Lung (tissue), 12 donors: ENCODE data around the gene MINDY4. TPM values are rescaled to one million over a fixed set of nuclear protein-coding genes. Genes with fewer than 3 reads are reported as not detected.
A peak's percentile ranks its signal among the peaks of the same experiment; 100 is the strongest.

Source experiments
- ATAC-seq: fragments of 200-7000 bp; cut with Tn5 transposase; one replicate; pipeline ENCODE4 v1.9.1; 2020; ENCODE audit warnings: moderate number of reproducible peaks; ENCODE audit not compliant: insufficient read depth, low FRiP score
- DNase-seq, 3 donors: peaks; one replicate each; pipeline ENCODE4 v3.0.0-alpha.2; 2013 to 2017
- H3K27ac ChIP-seq, 2 donors: one replicate each; pipeline ENCODE4 v1.5.1; 2013; ENCODE audit warnings: mild to moderate bottlenecking in 2 of 2, moderate library complexity in 2 of 2, control low read depth in 1 of 2, inconsistent platforms in 1 of 2, low read depth in 1 of 2, low read length in 1 of 2
- H3K27me3 ChIP-seq, 3 donors: one replicate each; pipeline ENCODE4 v1.5.1; 2013; ENCODE audit warnings: low read length in 2 of 3; ENCODE audit not compliant: control insufficient read depth in 3 of 3, insufficient read depth in 3 of 3
- H3K36me3 ChIP-seq, 4 donors: one replicate each; pipeline ENCODE4 v1.5.1; 2013; ENCODE audit warnings: low read length in 4 of 4, mild to moderate bottlenecking in 1 of 4, moderate library complexity in 1 of 4; ENCODE audit not compliant: control insufficient read depth in 4 of 4, insufficient read depth in 4 of 4
- H3K4me1 ChIP-seq, 5 donors: one replicate each; pipeline ENCODE4 v1.5.1; 2013; ENCODE audit warnings: low read length in 5 of 5, mild to moderate bottlenecking in 2 of 5, moderate library complexity in 1 of 5; ENCODE audit not compliant: control insufficient read depth in 5 of 5, insufficient read depth in 5 of 5
- H3K4me3 ChIP-seq: one replicate; pipeline ENCODE4 v1.5.1; 2013; ENCODE audit warnings: mild to moderate bottlenecking, control low read depth, moderate library complexity
- H3K9ac ChIP-seq, 2 donors: one replicate each; pipeline ENCODE4 v1.5.1; 2013; ENCODE audit warnings: low read length in 2 of 2, control low read depth in 1 of 2; ENCODE audit not compliant: insufficient read depth in 1 of 2
- H3K9me3 ChIP-seq, 4 donors: one replicate each; pipeline ENCODE4 v1.5.1; 2013; ENCODE audit warnings: low read length in 3 of 4, mild to moderate bottlenecking in 1 of 4, moderate library complexity in 1 of 4; ENCODE audit not compliant: control insufficient read depth in 4 of 4, insufficient read depth in 3 of 4
- WGBS, 2 donors: extraction: QIAGEN DNeasy Blood & Tissue Kit; methylation state at CpG; one replicate each; pipeline ENCODE4 v1.1.7; 2013; 5-methylcytosine and 5-hydroxymethylcytosine counted together
- polyA plus RNA-seq, 2 donors: library from polyadenylated mRNA; stranded (reverse); fragments of 200-250 nt; gene quantifications; one replicate each; pipeline ENCODE4 v1.2.1, GENCODE V29; 2013
- total RNA-seq, 2 donors: library from RNA; depleted of rRNA in 1 of 2; stranded (reverse); fragments of >200 nt in 1 of 2; gene quantifications; one replicate each; pipeline ENCODE4 v1.2.1, GENCODE V29; 2014 to 2021
- TF ChIP-seq, protein P1 (sequence below): IDR thresholded peaks from 2 replicates; pipeline ENCODE4 v1.5.1; 2012; ENCODE audit warnings: mild to moderate bottlenecking; ENCODE audit errors: control extremely low read depth, extremely low read depth
- donor health status: control.
- donor health status: control.
- donor health status: Bipolar disorder and iron deficiency.
- donor health status: healthy.
- donor health status: DM: yes; HTN: yes; CAD: no.

The MINDY4 gene
- total and polyA plus RNA-seq, 4 donors = 5.0 to 24.1 (median 10.7) TPM

DNA sequence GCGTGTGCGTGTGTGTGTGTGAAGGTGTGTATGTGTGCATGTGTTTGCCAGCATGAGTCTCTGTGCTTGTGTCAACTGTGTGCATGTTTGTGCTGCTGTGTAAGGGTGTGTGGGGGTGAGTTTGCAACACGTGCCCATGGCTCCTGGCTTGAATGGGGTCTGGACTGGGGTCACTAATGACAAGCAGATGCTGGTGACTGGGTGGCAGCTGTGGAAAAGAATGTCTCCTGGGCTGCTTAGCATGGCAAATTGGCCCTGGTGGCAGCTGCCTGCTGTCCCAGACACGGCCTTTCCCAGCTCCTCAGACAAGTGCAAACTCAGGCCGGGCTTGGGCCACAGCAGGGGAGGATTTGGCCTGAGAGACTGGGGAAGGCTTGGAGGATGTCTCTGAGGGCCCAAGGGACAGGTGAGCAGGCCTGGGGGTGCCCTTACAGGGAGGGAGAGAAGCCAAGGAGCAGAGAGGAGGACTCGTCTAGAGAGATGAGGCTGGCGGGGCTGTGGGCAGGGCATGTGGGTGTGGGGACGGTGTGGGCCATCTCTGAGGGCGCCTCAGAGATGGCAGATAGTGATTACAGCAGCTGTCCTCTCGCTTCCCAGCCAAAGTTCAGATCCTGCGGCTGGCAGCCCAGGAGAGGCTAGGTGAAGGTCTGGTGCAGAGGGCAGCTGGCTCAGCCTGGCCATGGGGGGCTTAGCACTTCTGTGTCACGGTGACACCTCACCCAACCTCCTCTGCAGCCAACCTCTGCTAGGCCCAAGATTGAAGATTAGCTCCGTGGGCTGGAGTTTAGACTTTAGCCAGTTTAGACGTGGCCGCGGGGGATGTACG is 142.0 kb downstream of the MINDY4 start:
- Histone ChIP-seq H3K4me3 (peak overlapping the region; percentile 48), H3K36me3 (peaks cover 0 to 3% (median 0%) of the 10 kb centered on the region in 4 donors), H3K9ac (no peak overlapping the region), H3K9me3 (no peaks in the 10 kb centered on the region), H3K27ac (peak overlapping the region; percentile 54 to 65), H3K27me3 (no peaks in the 10 kb centered on the region), H3K4me1 (peaks cover 3 to 49% (median 14%) of the 10 kb centered on the region in 5 donors)
- 50 to 69% methylated on average over 17 of the region's 17 CpGs for WGBS, 2 donors
- TF ChIP-seq, protein P1, sequence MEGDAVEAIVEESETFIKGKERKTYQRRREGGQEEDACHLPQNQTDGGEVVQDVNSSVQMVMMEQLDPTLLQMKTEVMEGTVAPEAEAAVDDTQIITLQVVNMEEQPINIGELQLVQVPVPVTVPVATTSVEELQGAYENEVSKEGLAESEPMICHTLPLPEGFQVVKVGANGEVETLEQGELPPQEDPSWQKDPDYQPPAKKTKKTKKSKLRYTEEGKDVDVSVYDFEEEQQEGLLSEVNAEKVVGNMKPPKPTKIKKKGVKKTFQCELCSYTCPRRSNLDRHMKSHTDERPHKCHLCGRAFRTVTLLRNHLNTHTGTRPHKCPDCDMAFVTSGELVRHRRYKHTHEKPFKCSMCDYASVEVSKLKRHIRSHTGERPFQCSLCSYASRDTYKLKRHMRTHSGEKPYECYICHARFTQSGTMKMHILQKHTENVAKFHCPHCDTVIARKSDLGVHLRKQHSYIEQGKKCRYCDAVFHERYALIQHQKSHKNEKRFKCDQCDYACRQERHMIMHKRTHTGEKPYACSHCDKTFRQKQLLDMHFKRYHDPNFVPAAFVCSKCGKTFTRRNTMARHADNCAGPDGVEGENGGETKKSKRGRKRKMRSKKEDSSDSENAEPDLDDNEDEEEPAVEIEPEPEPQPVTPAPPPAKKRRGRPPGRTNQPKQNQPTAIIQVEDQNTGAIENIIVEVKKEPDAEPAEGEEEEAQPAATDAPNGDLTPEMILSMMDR = no peak
- no peak for ATAC-seq
- DNase-seq = peak; percentile 51 to 65 (median 52)

DNA sequence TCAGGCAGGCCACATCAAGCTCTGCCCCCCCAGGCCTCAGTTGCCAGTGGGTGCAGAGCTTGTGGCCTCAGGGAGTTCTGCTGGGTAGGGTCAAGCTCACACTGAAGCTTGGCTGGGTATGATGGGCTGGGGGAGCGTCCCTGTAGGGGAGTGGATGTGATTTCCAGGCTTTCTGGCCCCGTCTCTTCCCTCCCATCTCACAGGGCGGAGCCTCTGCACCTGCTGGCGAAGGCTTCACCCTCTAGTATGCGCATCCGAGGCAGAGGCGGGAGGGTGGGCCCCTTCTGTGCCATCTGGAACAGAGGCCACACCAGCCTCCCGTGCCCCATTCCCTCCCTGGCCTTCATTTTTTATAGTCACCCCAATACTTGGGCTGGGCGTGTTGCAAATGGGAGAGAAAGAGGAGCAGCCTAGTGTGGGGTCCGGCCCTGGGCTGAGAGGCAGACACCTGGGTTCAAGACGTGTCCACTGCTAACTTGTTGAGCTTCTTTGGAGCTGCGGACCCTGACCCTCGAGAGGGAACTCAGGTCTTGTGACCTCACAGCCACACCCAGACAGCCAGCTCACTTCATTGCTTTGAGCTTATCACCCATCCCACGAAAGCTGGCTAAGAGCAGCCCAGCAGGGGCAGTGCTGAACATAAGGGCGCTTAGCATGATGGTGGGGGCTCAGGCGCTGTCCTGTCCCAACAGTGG is 142.8 kb downstream of the MINDY4 start:
- ATAC-seq (no peak), DNase-seq (no peak)
- Histone ChIP-seq H3K27me3 (no peaks in the 10 kb centered on the region), H3K9me3 (no peaks in the 10 kb centered on the region), H3K9ac (no peak overlapping the region), H3K4me3 (peak overlapping the region; percentile 48), H3K4me1 (peaks cover 3 to 46% (median 21%) of the 10 kb centered on the region in 5 donors), H3K27ac (peak overlapping the region; percentile 26 to 65), H3K36me3 (peaks cover 0 to 3% (median 0%) of the 10 kb centered on the region in 4 donors)
- 62 to 80% methylated on average over 16 of the region's 16 CpGs for WGBS, 2 donors
- TF ChIP-seq, protein P1 = no peak

DNA sequence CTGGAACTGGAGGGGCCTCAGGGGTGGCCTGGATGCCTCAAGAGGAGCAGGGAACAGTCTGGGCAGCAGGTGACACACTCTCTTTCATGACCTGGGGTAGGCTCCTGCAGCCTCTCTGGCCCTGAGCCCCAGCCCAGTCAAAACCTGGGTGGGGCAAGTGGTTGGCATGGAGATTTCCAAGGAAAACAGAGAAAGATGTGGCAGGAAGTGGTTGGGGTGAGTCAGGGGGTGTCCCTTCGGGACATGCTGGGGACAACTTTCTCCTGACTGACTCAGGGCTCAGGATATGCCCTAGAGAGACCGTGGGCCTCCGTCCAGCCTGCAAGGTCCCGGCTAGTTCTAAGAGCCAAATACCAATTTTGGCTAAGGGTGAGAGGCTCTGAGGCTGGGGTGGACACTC is 143.4 kb downstream of the MINDY4 start:
- ATAC-seq (peak; percentile 20), DNase-seq (no peak)
- Histone ChIP-seq H3K9ac (no peak overlapping the region), H3K9me3 (no peaks in the 10 kb centered on the region), H3K4me1 (peaks cover 3 to 46% (median 21%) of the 10 kb centered on the region in 5 donors), H3K27ac (peak overlapping the region; percentile 26 to 65), H3K36me3 (peaks cover 0 to 3% (median 0%) of the 10 kb centered on the region in 4 donors), H3K4me3 (peak overlapping the region; percentile 48), H3K27me3 (no peaks in the 10 kb centered on the region)
- WGBS, 2 donors = 44 to 59% methylated on average over 4 of the region's 4 CpGs
- TF ChIP-seq, protein P1 = no peak
